ENCODE measurements around the gene NCS1. TPM values are rescaled to one million over a fixed set of nuclear protein-coding genes. Genes with fewer than 3 reads are reported as not detected.

NCS1 gene
- total RNA-seq, 1 donor from 2014 or later = 20.1 TPM

GRCh38 chr9:130149654-130150286, 22.4 kb upstream of the NCS1 start:
- H3K36me3 Mint-ChIP-seq (ENCODE audit: low read depth, unreplicated experiment) = no peaks in the 10 kb centered on the region
- peaks cover under 1% of the 10 kb centered on the region for H3K4me1 Mint-ChIP-seq (ENCODE audit: unreplicated experiment)
- no peak overlapping the region for H3K4me3 Mint-ChIP-seq (ENCODE audit: unreplicated experiment)
- DNase-seq (ENCODE audit: low spot score) = no peak
- peaks cover 1% of the 10 kb centered on the region for H3K27me3 Mint-ChIP-seq (ENCODE audit: unreplicated experiment)
- H3K27ac Mint-ChIP-seq (ENCODE audit: unreplicated experiment) = no peak overlapping the region
- TF ChIP-seq, protein P1, sequence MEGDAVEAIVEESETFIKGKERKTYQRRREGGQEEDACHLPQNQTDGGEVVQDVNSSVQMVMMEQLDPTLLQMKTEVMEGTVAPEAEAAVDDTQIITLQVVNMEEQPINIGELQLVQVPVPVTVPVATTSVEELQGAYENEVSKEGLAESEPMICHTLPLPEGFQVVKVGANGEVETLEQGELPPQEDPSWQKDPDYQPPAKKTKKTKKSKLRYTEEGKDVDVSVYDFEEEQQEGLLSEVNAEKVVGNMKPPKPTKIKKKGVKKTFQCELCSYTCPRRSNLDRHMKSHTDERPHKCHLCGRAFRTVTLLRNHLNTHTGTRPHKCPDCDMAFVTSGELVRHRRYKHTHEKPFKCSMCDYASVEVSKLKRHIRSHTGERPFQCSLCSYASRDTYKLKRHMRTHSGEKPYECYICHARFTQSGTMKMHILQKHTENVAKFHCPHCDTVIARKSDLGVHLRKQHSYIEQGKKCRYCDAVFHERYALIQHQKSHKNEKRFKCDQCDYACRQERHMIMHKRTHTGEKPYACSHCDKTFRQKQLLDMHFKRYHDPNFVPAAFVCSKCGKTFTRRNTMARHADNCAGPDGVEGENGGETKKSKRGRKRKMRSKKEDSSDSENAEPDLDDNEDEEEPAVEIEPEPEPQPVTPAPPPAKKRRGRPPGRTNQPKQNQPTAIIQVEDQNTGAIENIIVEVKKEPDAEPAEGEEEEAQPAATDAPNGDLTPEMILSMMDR (IDR thresholded peaks at IDR 0.05; ENCODE audit: unreplicated experiment) = no peak
- H3K9me3 Mint-ChIP-seq (ENCODE audit: unreplicated experiment) = no peaks in the 10 kb centered on the region

DNA sequence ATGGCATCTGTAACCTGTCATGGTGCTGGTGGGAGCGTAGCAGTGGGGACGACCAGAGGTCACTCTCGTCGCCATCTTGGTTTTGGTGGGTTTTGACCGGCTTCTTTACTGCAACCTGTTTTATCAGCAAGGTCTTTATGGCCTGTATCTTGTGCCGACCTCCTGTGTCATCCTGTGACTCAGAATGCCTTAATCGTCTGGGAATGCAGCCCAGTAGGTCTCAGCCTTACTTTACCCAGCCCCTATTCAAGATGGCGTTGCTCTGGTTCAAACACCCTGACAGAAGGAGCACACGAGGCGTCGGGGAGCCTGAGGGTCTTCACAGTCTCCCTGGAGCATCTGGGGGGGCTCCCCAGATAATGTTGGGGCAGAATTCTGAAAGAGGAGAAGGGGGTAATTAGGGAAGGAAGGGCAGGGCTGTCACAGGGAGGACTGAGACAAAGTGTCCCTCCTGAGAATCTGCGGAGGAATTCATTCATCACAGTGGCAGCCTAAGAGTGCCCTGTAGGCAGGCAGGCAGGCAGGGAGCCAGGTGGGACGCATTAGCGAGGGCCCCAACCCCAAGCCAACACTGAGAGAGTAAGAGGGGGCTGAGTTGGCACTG, 21.3 kb upstream of the NCS1 start:
- H3K4me1 Mint-ChIP-seq (ENCODE audit: unreplicated experiment) = no peaks in the 10 kb centered on the region
- peaks cover 1% of the 10 kb centered on the region for H3K27me3 Mint-ChIP-seq (ENCODE audit: unreplicated experiment)
- TF ChIP-seq, protein P1 (IDR thresholded peaks at IDR 0.05; ENCODE audit: unreplicated experiment) = no peak
- no peak overlapping the region for H3K27ac Mint-ChIP-seq (ENCODE audit: unreplicated experiment)
- H3K36me3 Mint-ChIP-seq (ENCODE audit: low read depth, unreplicated experiment) = no peaks in the 10 kb centered on the region
- DNase-seq (ENCODE audit: low spot score) = no peak
- H3K4me3 Mint-ChIP-seq (ENCODE audit: unreplicated experiment) = no peak overlapping the region
- no peaks in the 10 kb centered on the region for H3K9me3 Mint-ChIP-seq (ENCODE audit: unreplicated experiment)

DNA sequence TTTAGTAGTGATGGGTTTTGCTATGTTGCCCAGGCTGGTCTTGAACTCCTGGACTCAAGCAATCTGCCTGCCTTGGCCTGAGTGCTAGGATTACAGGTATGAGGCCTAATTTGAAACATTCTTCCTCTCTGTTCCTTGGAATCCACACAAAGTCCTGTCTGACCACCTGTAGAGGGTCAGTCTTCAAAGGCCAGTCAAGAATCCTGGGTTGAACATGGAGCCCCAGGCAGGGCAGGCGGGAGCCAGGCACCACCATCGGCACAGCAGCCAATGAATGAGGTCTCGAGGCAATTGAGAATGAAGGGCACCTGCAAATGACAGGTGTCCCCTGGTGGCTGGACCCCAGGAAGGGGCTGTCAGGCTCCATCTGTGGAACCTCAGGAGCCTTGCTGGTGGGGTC, 17.4 kb upstream of the NCS1 start:
- no peak overlapping the region for H3K27ac Mint-ChIP-seq (ENCODE audit: unreplicated experiment)
- H3K4me3 Mint-ChIP-seq (ENCODE audit: unreplicated experiment) = no peak overlapping the region
- H3K9me3 Mint-ChIP-seq (ENCODE audit: unreplicated experiment) = no peaks in the 10 kb centered on the region
- H3K4me1 Mint-ChIP-seq (ENCODE audit: unreplicated experiment) = no peaks in the 10 kb centered on the region
- no peaks in the 10 kb centered on the region for H3K36me3 Mint-ChIP-seq (ENCODE audit: low read depth, unreplicated experiment)
- DNase-seq (ENCODE audit: low spot score) = no peak
- TF ChIP-seq, protein P1 (IDR thresholded peaks at IDR 0.05; ENCODE audit: unreplicated experiment) = no peak
- H3K27me3 Mint-ChIP-seq (ENCODE audit: unreplicated experiment) = peaks cover 5% of the 10 kb centered on the region

GRCh38 chr9:130155647-130156046, 16.6 kb upstream of the NCS1 start:
- H3K9me3 Mint-ChIP-seq (ENCODE audit: unreplicated experiment) = no peaks in the 10 kb centered on the region
- peaks cover 5% of the 10 kb centered on the region for H3K27me3 Mint-ChIP-seq (ENCODE audit: unreplicated experiment)
- H3K4me1 Mint-ChIP-seq (ENCODE audit: unreplicated experiment) = no peaks in the 10 kb centered on the region
- no peaks in the 10 kb centered on the region for H3K36me3 Mint-ChIP-seq (ENCODE audit: low read depth, unreplicated experiment)
- DNase-seq (ENCODE audit: low spot score) = no peak
- TF ChIP-seq, protein P1 (IDR thresholded peaks at IDR 0.05; ENCODE audit: unreplicated experiment) = no peak
- H3K4me3 Mint-ChIP-seq (ENCODE audit: unreplicated experiment) = no peak overlapping the region
- no peak overlapping the region for H3K27ac Mint-ChIP-seq (ENCODE audit: unreplicated experiment)

DNA sequence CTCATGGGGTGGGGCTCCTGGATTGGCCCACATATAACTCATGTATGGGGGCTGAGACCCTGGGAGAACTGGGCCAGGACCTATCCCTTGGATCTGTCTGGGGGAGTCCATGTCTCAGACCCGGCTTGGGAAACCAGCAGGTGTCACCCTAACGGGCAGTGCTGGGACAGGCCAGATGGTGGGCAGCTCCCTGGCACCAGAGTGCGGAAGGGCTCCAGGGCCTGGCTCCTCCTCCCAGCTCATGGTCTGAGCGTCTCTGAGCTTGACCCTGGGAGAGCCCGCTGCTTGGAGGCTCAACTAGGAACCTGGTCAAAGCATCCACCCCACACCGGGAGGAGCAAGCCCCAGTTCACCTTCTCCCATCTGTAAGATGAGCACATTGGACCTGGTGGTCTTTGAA, 15.5 kb upstream of the NCS1 start:
- TF ChIP-seq, protein P1 (IDR thresholded peaks at IDR 0.05; ENCODE audit: unreplicated experiment) = no peak
- Mint-ChIP-seq H3K9me3 (ENCODE audit: unreplicated experiment) (no peaks in the 10 kb centered on the region), H3K36me3 (ENCODE audit: low read depth, unreplicated experiment) (no peaks in the 10 kb centered on the region), H3K4me1 (ENCODE audit: unreplicated experiment) (no peaks in the 10 kb centered on the region), H3K27ac (ENCODE audit: unreplicated experiment) (no peak overlapping the region), H3K27me3 (ENCODE audit: unreplicated experiment) (peaks cover 3% of the 10 kb centered on the region), H3K4me3 (ENCODE audit: unreplicated experiment) (no peak overlapping the region)
- no peak for DNase-seq (ENCODE audit: low spot score)

Data from endothelial cell (in vitro differentiated cells).